Nephron (organoid): Measurements from ENCODE around the gene CACNA1C.

Experiments
- H3K27ac Mint-ChIP-seq, 3 experiments: 2 replicates each; pipeline ENCODE4 v1.8.0; 2020; ENCODE audit warnings: mixed read lengths in 3 of 3, mild to moderate bottlenecking in 2 of 3, moderate library complexity in 1 of 3
- H3K27me3 Mint-ChIP-seq: 2 replicates; pipeline ENCODE4 v1.8.0; 2021; ENCODE audit warnings: low read depth, mild to moderate bottlenecking, moderate library complexity, mixed read lengths
- H3K36me3 Mint-ChIP-seq: 2 replicates; pipeline ENCODE4 v1.8.0; 2020; ENCODE audit warnings: low read depth, mixed read lengths
- H3K4me1 Mint-ChIP-seq: 2 replicates; pipeline ENCODE4 v1.8.0; 2020; ENCODE audit warnings: mixed read lengths
- H3K4me3 Mint-ChIP-seq, 3 experiments: 2 replicates each; pipeline ENCODE4 v1.8.0; 2020; ENCODE audit warnings: mild to moderate bottlenecking in 3 of 3, mixed read lengths in 3 of 3, moderate library complexity in 2 of 3
- H3K9me3 Mint-ChIP-seq: 2 replicates; pipeline ENCODE4 v1.8.0; 2020; ENCODE audit warnings: mixed read lengths
- CTCF ChIP-seq, 3 experiments: fragments of 200-600 bp; sonication (generic); IDR thresholded peaks; one replicate each; pipeline ENCODE4 v1.5.0; 2021; ENCODE audit warnings: antibody characterized with exemption in 3 of 3; ENCODE audit not compliant: unreplicated experiment in 3 of 3

CACNA1C gene

GRCh38 chr12:2185751-2186341 is 133.1 kb downstream of the CACNA1C start:
- Mint-ChIP-seq H3K4me3 (no peak overlapping the region), H3K27ac (no peak overlapping the region), H3K4me1 (peaks cover 18% of the 10 kb centered on the region), H3K27me3 (peaks cover 4% of the 10 kb centered on the region), H3K9me3 (no peaks in the 10 kb centered on the region), H3K36me3 (no peaks in the 10 kb centered on the region)
- TF ChIP-seq CTCF (IDR thresholded peaks at IDR 0.05; ENCODE audit: unreplicated experiment in 3 of 3), result no peak

- Mint-ChIP-seq H3K27me3 (peaks cover 4% of the 10 kb centered on the region), H3K36me3 (no peaks in the 10 kb centered on the region), H3K4me3 (no peak overlapping the region), H3K4me1 (peaks cover 20% of the 10 kb centered on the region), H3K27ac (no peak overlapping the region), H3K9me3 (no peaks in the 10 kb centered on the region)
- TF ChIP-seq CTCF (IDR thresholded peaks at IDR 0.05; ENCODE audit: unreplicated experiment in 3 of 3), result no peak
These were observed 134.6 kb downstream of the CACNA1C start for GRCh38 chr12:2187195-2187945.

- Mint-ChIP-seq H3K9me3 (no peaks in the 10 kb centered on the region), H3K27ac (no peak overlapping the region), H3K4me3 (no peak overlapping the region), H3K27me3 (peaks cover 4% of the 10 kb centered on the region), H3K36me3 (no peaks in the 10 kb centered on the region), H3K4me1 (peaks cover 18% of the 10 kb centered on the region)
- no peak for TF ChIP-seq CTCF (IDR thresholded peaks at IDR 0.05; ENCODE audit: unreplicated experiment in 3 of 3)
These were observed 137.3 kb downstream of the CACNA1C start for GRCh38 chr12:2190085-2190484.

DNA sequence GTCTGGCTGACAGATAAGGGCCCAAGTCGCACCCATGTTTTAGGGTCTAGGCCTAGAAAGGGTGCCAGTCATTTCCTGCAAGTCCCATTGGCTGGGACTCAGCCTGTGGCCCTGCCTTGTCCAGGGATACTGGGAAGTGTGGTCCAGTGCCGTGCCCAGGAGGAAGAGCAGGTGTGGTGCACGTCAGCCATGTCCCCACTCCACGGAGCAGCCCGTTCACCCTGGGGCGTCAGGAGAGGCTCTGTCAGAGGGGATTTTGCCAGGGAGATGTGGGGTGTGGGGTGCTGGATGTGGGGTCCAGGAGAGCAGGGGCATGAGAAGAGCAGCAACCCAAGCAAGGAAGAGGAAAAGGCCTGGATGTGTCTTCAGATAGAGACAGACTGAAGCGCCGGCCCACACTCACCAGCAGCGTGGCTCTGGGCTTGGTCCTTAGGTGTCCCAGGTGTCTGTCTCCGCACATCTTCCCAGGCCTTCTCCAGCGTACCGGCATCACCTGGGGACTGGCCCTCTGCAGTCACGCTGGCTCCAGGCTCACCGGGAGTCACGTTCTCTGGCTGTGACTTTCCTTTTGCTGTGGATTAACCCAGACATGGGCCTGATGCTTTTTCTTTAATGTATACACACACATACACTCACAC is 138.2 kb downstream of the CACNA1C start:
- H3K27ac Mint-ChIP-seq, result peak overlapping the region in 1 of 3 experiments; percentile 24
- H3K27me3 Mint-ChIP-seq, result peaks cover 4% of the 10 kb centered on the region
- H3K36me3 Mint-ChIP-seq, result no peaks in the 10 kb centered on the region
- no peak overlapping the region for H3K4me3 Mint-ChIP-seq
- H3K9me3 Mint-ChIP-seq, result no peaks in the 10 kb centered on the region
- H3K4me1 Mint-ChIP-seq, result peaks cover 28% of the 10 kb centered on the region
- no peak for TF ChIP-seq CTCF (IDR thresholded peaks at IDR 0.05; ENCODE audit: unreplicated experiment in 3 of 3)

DNA sequence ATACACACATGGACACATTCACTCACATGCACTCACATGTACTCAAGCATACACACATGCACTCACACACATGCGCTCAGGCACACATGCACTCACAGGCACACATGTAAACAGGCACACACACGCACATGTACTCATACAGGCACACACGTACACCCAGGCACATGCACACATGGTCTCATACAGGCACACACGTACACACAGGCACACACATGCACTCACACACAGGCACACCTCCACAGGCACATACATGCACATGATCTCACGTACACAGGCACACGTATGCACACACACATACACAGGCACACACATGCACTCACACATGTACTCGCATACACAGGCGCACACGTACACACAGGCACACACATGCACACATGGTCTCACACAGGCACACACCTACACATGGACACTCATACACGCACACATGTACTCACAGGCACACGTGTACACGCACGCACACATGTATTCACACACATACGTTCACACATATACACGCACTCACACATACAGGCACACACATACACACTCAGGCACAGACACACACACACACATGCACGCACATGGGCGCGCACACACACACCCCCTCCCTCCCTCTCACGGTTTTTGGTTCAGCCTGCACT is 138.9 kb downstream of the CACNA1C start:
- Mint-ChIP-seq H3K4me3 (no peak overlapping the region), H3K4me1 (peaks cover 34% of the 10 kb centered on the region), H3K9me3 (no peaks in the 10 kb centered on the region), H3K36me3 (no peaks in the 10 kb centered on the region), H3K27ac (peak overlapping the region in 2 of 3 experiments; percentile 2 to 24), H3K27me3 (peaks cover 3% of the 10 kb centered on the region)
- no peak for TF ChIP-seq CTCF (IDR thresholded peaks at IDR 0.05; ENCODE audit: unreplicated experiment in 3 of 3)
